Measurements from ENCODE around the gene KRTAP4-2.

- TF ChIP-seq POLR2A (IDR thresholded peaks at IDR 0.05; ENCODE audit: low read length) (no peak), GATA1 (IDR thresholded peaks at IDR 0.05; ENCODE audit: low read depth, low read length) (no peak)
Measured at GRCh38 chr17:41196068-41196467, 18.0 kb upstream of the KRTAP4-2 start.

Measured in erythroblast (primary cell).